ENCODE data around the gene KRTAP10-10.
"Not testable (repeated sequence)": the region's sequence is repeated elsewhere in the genome, so short reads cannot be mapped to it uniquely, and the experiment has no call there.

Gene KRTAP10-10

DNA sequence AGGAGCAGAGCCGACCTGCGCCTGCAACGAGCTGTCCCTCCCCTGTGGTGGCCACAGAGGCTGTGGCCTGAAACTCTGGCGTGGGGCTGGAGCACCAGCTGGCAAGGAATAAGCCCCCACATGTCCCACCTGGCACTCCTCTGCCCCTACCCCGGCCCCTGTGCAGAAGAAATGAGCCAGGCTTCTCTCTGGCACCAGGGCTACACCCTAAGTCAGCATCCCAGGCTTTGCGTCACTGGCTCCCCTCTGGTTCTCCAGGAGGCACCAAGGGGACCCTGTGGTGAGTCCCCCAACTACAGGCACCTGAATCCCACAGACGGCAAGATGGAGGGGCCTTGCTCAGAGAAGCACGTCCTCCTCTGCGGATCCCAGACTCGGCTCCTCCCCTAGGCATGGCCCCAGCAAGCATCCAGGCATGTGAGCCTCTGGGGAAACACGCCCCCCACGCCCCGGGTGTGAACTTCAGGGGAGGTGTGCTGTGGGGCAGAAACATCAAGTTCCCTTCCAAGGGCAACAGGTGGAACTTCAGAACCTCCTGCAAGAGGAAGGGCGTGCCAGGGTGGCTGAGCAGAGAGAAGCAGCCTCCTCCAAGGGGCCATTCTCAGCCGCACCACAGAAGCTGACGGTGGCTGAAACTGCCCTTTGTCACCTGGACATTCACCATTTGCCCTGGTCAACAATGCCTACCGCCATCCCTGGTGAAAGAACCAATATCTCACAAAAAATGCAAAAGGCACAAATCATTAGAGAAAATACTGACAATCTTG, 33.9 kb upstream of the KRTAP10-10 start:
- H3K4me1 ChIP-seq = no peaks in the 10 kb centered on the region
- H3K9me3 ChIP-seq = peaks cover 0 to 5% (median 0%) of the 10 kb centered on the region in 3 donors
- intact Hi-C loops (cut with DNase I; ENCODE audit: low total_unique reads) = no loop called here
- TF ChIP-seq CTCF (IDR thresholded peaks at IDR 0.05) = no peak
- no peak for DNase-seq
- H3K27me3 ChIP-seq = peaks cover 0 to 30% of the 10 kb centered on the region in 2 donors
- no peaks in the 10 kb centered on the region for H3K36me3 ChIP-seq
- no peak overlapping the region for H3K4me3 ChIP-seq
- H3K27ac ChIP-seq = no peak overlapping the region

GRCh38 chr21:44603911-44604310, 33.2 kb upstream of the KRTAP10-10 start:
- Histone ChIP-seq H3K27ac (no peak overlapping the region), H3K4me3 (no peak overlapping the region), H3K27me3 (peaks cover 0 to 30% of the 10 kb centered on the region in 2 donors), H3K4me1 (no peaks in the 10 kb centered on the region), H3K9me3 (peaks cover 0 to under 1% (median under 1%) of the 10 kb centered on the region in 3 donors), H3K36me3 (no peaks in the 10 kb centered on the region)
- no peak for TF ChIP-seq CTCF (IDR thresholded peaks at IDR 0.05)
- intact Hi-C loops (cut with DNase I; ENCODE audit: low total_unique reads) = no loop called here
- no peak for DNase-seq

GRCh38 chr21:44606495-44606894, 30.7 kb upstream of the KRTAP10-10 start:
- no peak for TF ChIP-seq CTCF (IDR thresholded peaks at IDR 0.05)
- intact Hi-C loops (cut with DNase I; ENCODE audit: low total_unique reads) = no loop called here
- no peak overlapping the region for H3K4me3 ChIP-seq
- H3K9me3 ChIP-seq = peaks cover 0 to 18% (median 17%) of the 10 kb centered on the region in 3 donors
- H3K27me3 ChIP-seq = peaks cover 0 to 26% of the 10 kb centered on the region in 2 donors
- H3K4me1 ChIP-seq = no peaks in the 10 kb centered on the region
- H3K27ac ChIP-seq = no peak overlapping the region
- H3K36me3 ChIP-seq = no peaks in the 10 kb centered on the region
- DNase-seq = no peak

DNA sequence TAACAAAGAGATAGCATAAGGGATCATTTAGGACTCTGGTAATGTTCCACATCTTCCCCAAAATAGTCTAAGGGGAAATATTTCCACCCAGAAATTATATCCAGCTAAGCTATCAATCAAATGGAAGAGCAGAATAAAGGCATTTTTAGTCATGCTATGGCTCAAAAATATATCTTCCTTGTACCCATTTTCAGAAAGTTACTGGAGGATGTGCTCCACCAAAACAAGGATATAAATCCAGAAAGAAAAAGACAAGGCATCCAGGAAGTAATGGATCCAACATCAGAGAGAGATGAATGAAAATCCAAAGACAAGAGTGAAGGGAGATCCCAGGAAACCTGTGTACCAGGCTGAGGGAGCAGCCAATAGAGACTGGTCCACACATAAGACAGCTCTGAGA, 28.0 kb upstream of the KRTAP10-10 start:
- H3K9me3 ChIP-seq = peaks cover 0 to 24% (median 21%) of the 10 kb centered on the region in 3 donors
- no peak overlapping the region for H3K27ac ChIP-seq
- H3K27me3 ChIP-seq = peaks cover 0 to 21% of the 10 kb centered on the region in 2 donors
- H3K4me3 ChIP-seq = no peak overlapping the region
- TF ChIP-seq CTCF (IDR thresholded peaks at IDR 0.05) = no peak
- no peak for DNase-seq
- intact Hi-C loops (cut with DNase I; ENCODE audit: low total_unique reads) = no loop called here
- H3K36me3 ChIP-seq = no peaks in the 10 kb centered on the region
- H3K4me1 ChIP-seq = no peaks in the 10 kb centered on the region

DNA sequence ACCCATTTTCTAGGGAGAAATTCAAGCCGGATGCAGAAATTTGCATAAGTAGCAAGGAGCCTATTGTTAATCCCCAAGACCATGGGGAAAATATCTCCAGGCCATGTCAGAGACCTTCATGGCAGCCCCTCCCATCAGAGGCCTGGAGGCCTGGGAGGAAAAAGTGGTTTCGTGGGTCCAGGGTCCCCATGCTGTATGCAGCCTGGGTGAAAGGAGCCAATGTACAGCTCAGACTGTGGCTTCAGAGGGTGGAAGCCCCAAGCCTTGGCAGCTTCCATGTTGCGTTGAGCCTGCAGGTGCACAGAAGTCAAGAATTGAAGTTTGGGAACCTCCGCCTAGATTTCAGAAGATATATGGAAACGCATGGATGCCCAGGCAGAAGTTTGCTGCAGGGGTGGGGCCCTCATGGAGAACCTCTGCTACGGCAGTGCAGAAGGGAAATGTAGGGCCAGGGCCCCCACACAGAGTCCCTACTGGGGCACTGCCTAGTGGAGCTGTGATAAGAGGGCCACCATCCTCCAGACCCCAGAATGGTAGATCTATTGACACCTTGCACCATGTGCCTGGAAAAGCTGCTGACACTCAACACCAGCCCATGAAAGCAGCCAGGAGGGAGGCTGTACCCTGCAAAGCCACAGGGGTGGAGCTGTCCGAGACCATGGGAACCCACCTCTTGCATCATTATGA, 26.9 kb upstream of the KRTAP10-10 start:
- H3K27ac ChIP-seq; H3K4me1 ChIP-seq; DNase-seq; H3K36me3 ChIP-seq; intact Hi-C loops (cut with DNase I; ENCODE audit: low total_unique reads); H3K4me3 ChIP-seq: not testable (repeated sequence)
- Histone ChIP-seq H3K9me3 (peaks cover 0 to 24% (median 21%) of the 10 kb centered on the region in 3 donors), H3K27me3 (peaks cover 0 to 30% of the 10 kb centered on the region in 2 donors)

GRCh38 chr21:44611551-44611950, 25.6 kb upstream of the KRTAP10-10 start:
- Histone ChIP-seq H3K9me3 (peaks cover 0 to 24% (median 21%) of the 10 kb centered on the region in 3 donors), H3K4me3 (no peak overlapping the region), H3K27me3 (peaks cover 0 to 37% of the 10 kb centered on the region in 2 donors), H3K27ac (no peak overlapping the region), H3K36me3 (no peaks in the 10 kb centered on the region), H3K4me1 (no peaks in the 10 kb centered on the region)
- intact Hi-C loops (cut with DNase I; ENCODE audit: low total_unique reads) = no loop called here
- no peak for TF ChIP-seq CTCF (IDR thresholded peaks at IDR 0.05)
- no peak for DNase-seq

All from tibial artery (tissue), 4 donors.